GM10266 (cell line): ENCODE results near the gene ACTRT2.

ENCODE experiments used
- DNase-seq: peaks from one replicate; pipeline ENCODE4 v3.0.0; 2012; ENCODE audit errors: extremely low spot score
- CTCF ChIP-seq: IDR thresholded peaks from 2 replicates; pipeline ENCODE4 v1.5.1; 2012; ENCODE audit warnings: mild to moderate bottlenecking, low read depth; ENCODE audit not compliant: control insufficient read depth, insufficient read depth; ENCODE audit errors: missing control alignments

ACTRT2 gene

GRCh38 chr1:3068564-3069431 lies 47.5 kb downstream of the ACTRT2 start, which contains the start of gene PRDM16:
Gene PRDM16, plus strand, starts transcription at chr1:3069203. Its CDS starts 57 bp downstream, at chr1:3069260.
- DNase-seq: no peak
- TF ChIP-seq CTCF: no peak

- no peak for DNase-seq
- TF ChIP-seq CTCF: no peak
Measured at GRCh38 chr1:3069491-3070308, 48.4 kb downstream of the ACTRT2 start.

- TF ChIP-seq CTCF: no peak
- DNase-seq: no peak
Measured at GRCh38 chr1:3070309-3070643, 49.0 kb downstream of the ACTRT2 start.

GRCh38 chr1:3070644-3071564 lies 49.6 kb downstream of the ACTRT2 start:
- no peak for DNase-seq
- TF ChIP-seq CTCF: no peak

DNA sequence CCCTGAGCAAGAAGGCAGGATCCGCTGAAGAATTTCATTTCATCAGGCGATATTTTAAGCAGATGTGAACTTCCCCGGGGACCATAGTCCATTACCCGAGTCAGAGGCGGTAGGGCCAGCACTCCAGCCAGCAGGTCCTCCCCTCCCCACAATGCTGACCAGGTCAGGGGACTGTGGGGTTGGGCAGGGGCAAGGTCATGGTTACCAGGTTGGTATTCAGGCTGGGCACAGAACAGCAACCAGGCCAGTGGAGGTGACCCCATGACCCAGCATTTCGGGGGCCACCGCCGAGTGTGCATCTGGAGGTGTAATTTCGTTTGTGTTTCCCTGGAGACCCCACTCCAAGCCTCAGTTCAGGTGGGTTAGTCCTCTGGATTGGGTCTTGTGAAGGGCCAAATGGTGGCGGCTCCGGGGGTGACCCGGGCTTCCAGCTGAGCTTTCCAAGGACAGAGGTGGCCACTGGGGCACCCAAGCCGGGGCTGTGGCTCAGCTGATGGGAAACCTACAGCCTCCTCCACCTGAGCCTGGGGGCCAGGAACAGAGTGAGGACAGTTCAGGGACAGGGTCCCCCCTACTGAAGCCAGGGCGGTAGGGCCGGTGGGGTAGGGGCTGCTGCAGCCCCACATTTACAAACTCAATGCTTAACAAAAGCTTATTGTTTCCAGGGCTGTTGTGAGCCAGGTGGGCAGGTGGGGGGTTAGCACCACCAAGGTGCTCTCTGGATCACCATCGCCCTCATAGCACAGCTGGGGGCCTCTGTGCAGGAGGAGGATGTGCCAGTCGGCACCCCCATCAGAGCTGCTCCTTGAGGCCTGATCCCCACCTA lies 50.5 kb downstream of the ACTRT2 start:
- DNase-seq: no peak
- TF ChIP-seq CTCF: no peak
